ENCODE results near the gene PICALM.

DNA sequence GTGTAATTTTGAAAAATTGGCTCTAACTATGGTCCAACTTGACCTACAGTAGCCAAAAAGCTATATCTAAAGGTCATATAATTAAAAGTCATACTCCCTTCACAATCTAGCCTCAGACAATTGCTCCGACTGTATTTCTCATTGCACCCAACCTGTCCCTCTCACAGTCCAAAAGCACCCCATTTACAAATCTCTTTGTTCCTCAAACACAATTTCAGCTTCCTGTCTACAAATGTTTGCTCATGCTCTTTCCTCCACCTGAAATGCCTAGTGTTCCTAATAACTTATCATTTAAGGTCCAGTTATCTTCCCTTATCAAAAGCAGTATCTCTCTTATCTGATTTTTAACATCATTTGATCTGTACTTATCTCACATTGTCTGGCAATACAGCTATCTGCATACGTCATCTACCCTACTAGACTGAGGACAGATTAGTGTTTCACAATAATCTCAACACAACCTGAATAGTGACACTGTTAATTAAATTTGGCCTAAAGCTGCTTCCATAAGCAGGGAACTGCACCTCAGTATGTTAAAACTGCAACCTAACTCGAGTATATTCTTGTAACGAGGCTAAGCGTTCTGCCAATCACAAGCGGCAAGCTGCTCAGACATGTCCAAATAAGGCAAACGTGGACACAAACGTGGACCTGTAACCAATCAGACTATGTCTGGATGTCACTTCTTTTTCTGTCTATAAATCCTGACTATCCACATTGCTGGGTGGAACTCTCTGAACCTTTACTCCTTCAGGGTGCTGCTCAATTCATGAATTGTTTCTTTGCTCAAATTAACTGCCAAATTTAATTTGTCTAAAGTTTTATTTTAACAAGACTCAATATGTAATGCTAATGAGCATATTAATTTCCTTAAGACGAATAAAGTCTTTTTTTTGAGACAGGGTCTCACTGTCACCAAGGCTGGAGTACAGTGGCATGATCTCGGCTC lies 15.9 kb downstream of the PICALM start:
- TF ChIP-seq, protein P1, sequence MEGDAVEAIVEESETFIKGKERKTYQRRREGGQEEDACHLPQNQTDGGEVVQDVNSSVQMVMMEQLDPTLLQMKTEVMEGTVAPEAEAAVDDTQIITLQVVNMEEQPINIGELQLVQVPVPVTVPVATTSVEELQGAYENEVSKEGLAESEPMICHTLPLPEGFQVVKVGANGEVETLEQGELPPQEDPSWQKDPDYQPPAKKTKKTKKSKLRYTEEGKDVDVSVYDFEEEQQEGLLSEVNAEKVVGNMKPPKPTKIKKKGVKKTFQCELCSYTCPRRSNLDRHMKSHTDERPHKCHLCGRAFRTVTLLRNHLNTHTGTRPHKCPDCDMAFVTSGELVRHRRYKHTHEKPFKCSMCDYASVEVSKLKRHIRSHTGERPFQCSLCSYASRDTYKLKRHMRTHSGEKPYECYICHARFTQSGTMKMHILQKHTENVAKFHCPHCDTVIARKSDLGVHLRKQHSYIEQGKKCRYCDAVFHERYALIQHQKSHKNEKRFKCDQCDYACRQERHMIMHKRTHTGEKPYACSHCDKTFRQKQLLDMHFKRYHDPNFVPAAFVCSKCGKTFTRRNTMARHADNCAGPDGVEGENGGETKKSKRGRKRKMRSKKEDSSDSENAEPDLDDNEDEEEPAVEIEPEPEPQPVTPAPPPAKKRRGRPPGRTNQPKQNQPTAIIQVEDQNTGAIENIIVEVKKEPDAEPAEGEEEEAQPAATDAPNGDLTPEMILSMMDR (IDR thresholded peaks at IDR 0.05): no peak
- TF ChIP-seq POLR2AphosphoS5 (IDR thresholded peaks at IDR 0.05): no peak
